Fibroblast of pulmonary artery (primary cell): ENCODE data around the gene TMEM185B.

Source experiments
- DNase-seq: peaks from one replicate; pipeline ENCODE4 v3.0.0-alpha.2; 2010; ENCODE audit warnings: low read depth
- H3K4me3 ChIP-seq: replicated peaks from 2 replicates; pipeline ENCODE4 v1.5.1; 2011; ENCODE audit warnings: low read depth, mild to moderate bottlenecking, control low read depth, low read length, moderate library complexity
- CTCF ChIP-seq: IDR thresholded peaks from 2 replicates; pipeline ENCODE4 v1.5.1; 2011; ENCODE audit warnings: mild to moderate bottlenecking, control low read depth, low read length, inconsistent platforms; ENCODE audit errors: missing control alignments

Gene TMEM185B

GRCh38 chr2:120223034-120223912 is at the start of gene TMEM185B:
Gene TMEM185B, minus strand, starts transcription at chr2:120223400. Its CDS starts 424 bp downstream, at chr2:120222976.
- H3K4me3 ChIP-seq: peak within 1 kb of the TSS; percentile 59
- DNase-seq: peak; percentile 83
- TF ChIP-seq CTCF: peak; percentile 36

- no peak for TF ChIP-seq CTCF
- DNase-seq: no peak
- H3K4me3 ChIP-seq: no peak overlapping the region
Measured at GRCh38 chr2:120271711-120272379, 48.6 kb upstream of the TMEM185B start.

- no peak for TF ChIP-seq CTCF
- H3K4me3 ChIP-seq: no peak overlapping the region
- DNase-seq: no peak
Measured at GRCh38 chr2:120269816-120270215, 46.6 kb upstream of the TMEM185B start.

GRCh38 chr2:120269076-120269744 is 46.0 kb upstream of the TMEM185B start:
- TF ChIP-seq CTCF: no peak
- H3K4me3 ChIP-seq: no peak overlapping the region
- no peak for DNase-seq

GRCh38 chr2:120267348-120267747 is 44.1 kb upstream of the TMEM185B start:
- TF ChIP-seq CTCF: no peak

GRCh38 chr2:120265006-120265405 is 41.8 kb upstream of the TMEM185B start:
- TF ChIP-seq CTCF: no peak
- H3K4me3 ChIP-seq: no peak overlapping the region
- no peak for DNase-seq

More at GRCh38 chr2:120267348-120267747, 44.1 kb upstream of the TMEM185B start:
- H3K4me3 ChIP-seq: no peak overlapping the region
- no peak for DNase-seq
